Right lobe of liver (tissue), 6 donors: ENCODE results near the gene ALDOA. TPM values are rescaled to one million over a fixed set of nuclear protein-coding genes. Genes with fewer than 3 reads are reported as not detected.

Experiments
- ATAC-seq, 4 donors: fragments of 200-7000 bp; cut with Tn5 transposase; one replicate each; pipeline ENCODE4 v1.9.1; 2020; ENCODE audit warnings: mild to moderate bottlenecking in 4 of 4, moderate library complexity in 4 of 4
- DNase-seq, 3 donors: peaks; one replicate each; pipeline ENCODE4 v3.0.0-alpha.2; 2020
- H3K27ac ChIP-seq, 3 donors: fragments of 200-600 bp; one replicate each; pipeline ENCODE4 v1.8.0; 2022
- H3K27me3 ChIP-seq, 2 donors: fragments of 200-600 bp; one replicate each; pipeline ENCODE4 v1.8.0; 2022
- H3K36me3 ChIP-seq, 4 donors: fragments of 200-600 bp; sonication (generic) in 1 of 4; one replicate each; pipeline versions ENCODE4 v1.5.1 to v1.8.0; 2017 to 2022; ENCODE audit warnings: control low read depth in 1 of 4
- H3K4me1 ChIP-seq, 4 donors: fragments of 200-600 bp; sonication (generic) in 1 of 4; one replicate each; pipeline versions ENCODE4 v1.5.1 to v1.8.0; 2017 to 2022; ENCODE audit warnings: control low read depth in 1 of 4
- H3K4me3 ChIP-seq, 3 donors: fragments of 200-600 bp; one replicate each; pipeline ENCODE4 v1.8.0; 2022
- H3K9me3 ChIP-seq, 4 donors: fragments of 200-600 bp; sonication (generic) in 1 of 4; one replicate each; pipeline versions ENCODE4 v1.5.1 to v1.8.0; 2017 to 2022; ENCODE audit warnings: control low read depth in 1 of 4
- CTCF ChIP-seq, 4 donors: fragments of 200-600 bp in 3 of 4; fragments of 450-650 bp in 1 of 4; IDR thresholded peaks; one replicate each; pipeline versions ENCODE4 v1.5.1 to v1.8.0; 2016 to 2022; ENCODE audit warnings: antibody characterized with exemption in 4 of 4, mild to moderate bottlenecking in 2 of 4
- POLR2A ChIP-seq: fragments of 450-650 bp; IDR thresholded peaks from one replicate; pipeline ENCODE4 v1.6.1; 2017; ENCODE audit warnings: antibody characterized with exemption, mild to moderate bottlenecking
- WGBS: methylation state at CpG from one replicate; pipeline ENCODE4 v1.1.6; 2018; ENCODE audit warnings: low coverage, low lambda C conversion rate; ENCODE audit not compliant: insufficient coverage; ENCODE audit errors: missing lambda C conversion rate; 5-methylcytosine and 5-hydroxymethylcytosine counted together
- intact Hi-C, 2 donors: fragments of 100-400 bp; cut with DNase I; formaldehyde crosslinking; loops; one replicate each; pipeline versions ENCODE4 v1.11.2 to v1.14.1; 2022
- total RNA-seq, 6 experiments: library from RNA; depleted of rRNA in 2 of 6; stranded (reverse); fragments of >200 nt in 2 of 6; fragmentation: NEBNext Ultra II Directional in 3 of 6; extraction: Animal tissue kit (Norgen Biotek cat#: 25700) in 3 of 6; gene quantifications; one replicate each; pipeline versions ENCODE4 v1.1.0 to v1.2.4, GENCODE V29; 2016 to 2023
- donor health status: DM: no; HTN: yes; CAD: no.
- donor health status: DM: no; HTN: no; CAD: no.
- donor health status: DM: no; HTN: no; CAD: no.
- donor health status: DM: no; HTN: yes; CAD: no.
- donor health status: DM: no; HTN: yes; CAD: no.

ALDOA gene
- total RNA-seq, 6 experiments from 2014 or later = 113 to 580 (median 345) TPM

GRCh38 chr16:30075503-30076275 is 10.1 kb downstream of the ALDOA start, which contains the start of gene PPP4C:
Gene PPP4C (plus strand): TSS chr16:30075994. CDS start chr16:30076378, 384 bp downstream.
- peaks cover 0 to 36% (median 11%) of the 10 kb centered on the region in 4 donors for H3K4me1 ChIP-seq
- 1% methylated on average over 37 of the region's 67 CpGs for WGBS
- no peaks in the 10 kb centered on the region for H3K9me3 ChIP-seq
- TF ChIP-seq CTCF (IDR thresholded peaks at IDR 0.05) (peak in 1 of 4 donors; percentile 21), POLR2A (peak; percentile 84)
- ATAC-seq (peak; percentile 95 to 97 (median 96)), DNase-seq (peak; percentile 92 to 94 (median 94))
- intact Hi-C loops = no loop called here
- H3K27ac ChIP-seq = peak within 1 kb of the TSS; percentile 82 to 96 (median 84)
- H3K27me3 ChIP-seq = no peaks in the 10 kb centered on the region
- H3K4me3 ChIP-seq = peak within 1 kb of the TSS; percentile 90 to 99 (median 98)
- peaks cover 0 to 41% (median 18%) of the 10 kb centered on the region in 4 donors for H3K36me3 ChIP-seq

GRCh38 chr16:30076276-30076791 is 10.8 kb downstream of the ALDOA start:
- TF ChIP-seq CTCF (IDR thresholded peaks at IDR 0.05) = no peak
- TF ChIP-seq POLR2A = no peak
- intact Hi-C loops = no loop called here
- peak overlapping the region; percentile 90 to 99 (median 98) for H3K4me3 ChIP-seq
- H3K9me3 ChIP-seq = no peaks in the 10 kb centered on the region
- DNase-seq (peak in 2 of 3 donors; percentile 63 to 74), ATAC-seq (peak; percentile 55 to 78 (median 67))
- WGBS = 2% methylated on average over 13 of the region's 33 CpGs
- H3K27ac ChIP-seq = peak overlapping the region; percentile 82 to 96 (median 84)
- peaks cover 0 to 34% (median 12%) of the 10 kb centered on the region in 4 donors for H3K4me1 ChIP-seq
- no peaks in the 10 kb centered on the region for H3K27me3 ChIP-seq
- H3K36me3 ChIP-seq = peaks cover 0 to 41% (median 18%) of the 10 kb centered on the region in 4 donors

GRCh38 chr16:30077656-30078055 is 12.1 kb downstream of the ALDOA start:
- Histone ChIP-seq H3K27ac (no peak overlapping the region), H3K4me1 (peaks cover 0 to 26% (median 12%) of the 10 kb centered on the region in 4 donors), H3K9me3 (no peaks in the 10 kb centered on the region), H3K36me3 (peaks cover 0 to 34% (median 16%) of the 10 kb centered on the region in 4 donors), H3K27me3 (no peaks in the 10 kb centered on the region), H3K4me3 (no peak overlapping the region)
- WGBS = 63% methylated on average over 5 of the region's 6 CpGs
- ATAC-seq (no peak), DNase-seq (no peak)
- TF ChIP-seq POLR2A (no peak), CTCF (IDR thresholded peaks at IDR 0.05) (no peak)
- intact Hi-C loops = no loop called here

- TF ChIP-seq POLR2A = no peak
- no peak for TF ChIP-seq CTCF (IDR thresholded peaks at IDR 0.05)
- WGBS = 67% methylated on average over 5 of the region's 7 CpGs
Observed at GRCh38 chr16:30078744-30079143, 13.2 kb downstream of the ALDOA start.

More at GRCh38 chr16:30078744-30079143, 13.2 kb downstream of the ALDOA start:
- no peak overlapping the region for H3K4me3 ChIP-seq
- DNase-seq (no peak), ATAC-seq (no peak)
- H3K9me3 ChIP-seq = no peaks in the 10 kb centered on the region
- no peak overlapping the region for H3K27ac ChIP-seq
- intact Hi-C loops = no loop called here
- H3K27me3 ChIP-seq = no peaks in the 10 kb centered on the region
- peaks cover 0 to 26% (median 12%) of the 10 kb centered on the region in 4 donors for H3K4me1 ChIP-seq
- peaks cover 0 to 45% (median 18%) of the 10 kb centered on the region in 4 donors for H3K36me3 ChIP-seq
